Heart right ventricle (tissue), 16 donors: ENCODE measurements around the gene SCN7A. TPM values are rescaled to one million over a fixed set of nuclear protein-coding genes. Genes with fewer than 3 reads are reported as not detected.

Source experiments
- ATAC-seq, 8 donors: fragments of 200-7000 bp; cut with Tn5 transposase; one replicate each; pipeline ENCODE4 v1.9.1; 2020; ENCODE audit warnings: mild to moderate bottlenecking in 8 of 8, moderate library complexity in 8 of 8, moderate number of reproducible peaks in 1 of 8
- DNase-seq, 2 donors: peaks; one replicate each; pipeline ENCODE4 v3.0.0-alpha.2; 2020
- H3K27ac ChIP-seq, 10 donors: fragments of 200-600 bp; sonication (generic) in 2 of 10; one replicate each; pipeline versions ENCODE4 v1.5.0 to v1.8.0; 2020 to 2022; ENCODE audit warnings: mild to moderate bottlenecking in 3 of 10
- H3K27me3 ChIP-seq, 7 donors: fragments of 200-600 bp; one replicate each; pipeline ENCODE4 v1.8.0; 2021 to 2022; ENCODE audit warnings: mild to moderate bottlenecking in 2 of 7
- H3K36me3 ChIP-seq, 9 donors: fragments of 200-600 bp; sonication (generic) in 1 of 9; one replicate each; pipeline versions ENCODE4 v1.5.0 to v1.8.0; 2020 to 2022; ENCODE audit warnings: mild to moderate bottlenecking in 2 of 9
- H3K4me1 ChIP-seq, 9 donors: fragments of 200-600 bp; sonication (generic) in 1 of 9; one replicate each; pipeline versions ENCODE4 v1.5.0 to v1.8.0; 2020 to 2022; ENCODE audit warnings: mild to moderate bottlenecking in 4 of 9
- H3K4me3 ChIP-seq, 10 donors: fragments of 200-600 bp; sonication (generic) in 2 of 10; one replicate each; pipeline versions ENCODE4 v1.5.0 to v1.8.0; 2020 to 2022; ENCODE audit warnings: mild to moderate bottlenecking in 7 of 10, moderate library complexity in 2 of 10
- H3K9me3 ChIP-seq, 11 donors: fragments of 200-600 bp in 10 of 11; sonication (generic) in 2 of 11; one replicate each; pipeline versions ENCODE4 v1.5.0 to v1.8.0; 2013 to 2022; ENCODE audit warnings: mild to moderate bottlenecking in 2 of 11, control low read depth in 1 of 11, moderate library complexity in 1 of 11
- WGBS, 2 donors: extraction: QIAGEN DNeasy Blood & Tissue Kit; methylation state at CpG; one replicate each; pipeline ENCODE4 v1.1.7; 2013; ENCODE audit warnings: inconsistent platforms in 1 of 2; 5-methylcytosine and 5-hydroxymethylcytosine counted together
- intact Hi-C, 10 donors: fragments of 100-400 bp; cut with DNase I; formaldehyde crosslinking; loops; one replicate each; pipeline versions ENCODE4 v1.11.1 to v1.14.2; 2022
- polyA plus RNA-seq, 2 donors: library from polyadenylated mRNA; stranded (reverse); fragments of 200-250 nt; gene quantifications; one replicate each; pipeline ENCODE4 v1.2.3, GENCODE V29; 2013
- total RNA-seq, 10 donors: library from RNA; stranded (reverse); fragmentation: NEBNext Ultra II Directional in 3 of 10; extraction: Animal tissue kit (Norgen Biotek cat#: 25700) in 3 of 10; gene quantifications; one replicate each; pipeline versions ENCODE4 v1.2.1 to v1.2.4, GENCODE V29; 2021 to 2023
- TF ChIP-seq, protein P1 (sequence below), 9 donors: fragments of 200-600 bp; sonication (generic) in 2 of 9; IDR thresholded peaks; one replicate each; pipeline versions ENCODE4 v1.5.0 to v1.8.0; 2021 to 2022; ENCODE audit warnings: antibody characterized with exemption in 9 of 9, mild to moderate bottlenecking in 5 of 9, moderate library complexity in 1 of 9
- donor health status: Arrhythmogenic right ventricular cardiomyopathy.
- donor health status: ischemic (EF 13 %, LVEDD 7.1; RV severe dilation, severe dysfunction).
- donor health status: healthy with polysubstance abuse.
- donor health status: DM: no; HTN: yes; CAD: no.
- donor health status: DM: no; HTN: no; CAD: no.
- donor health status: ischemic (EF 25% LVEDD 6.9; RV normal size, moderate dysfunction).
- donor health status: ischemic (EF 25% LVEDD 5.7; RV mildly dilated, moderate dysfunction).
- donor health status: healthy.
- donor health status: DM: yes; HTN: yes; CAD: no.
- donor health status: Ischemic cardiomyopathy.
- donor health status: ischemic (EF 35%, LVEDD 5.7; RV mildly dilated, moderate dysfunction).
- donor health status: nonischemic (EF 11% LVEDD 7.7; RV severe dilation, severe dysfunction).
- donor health status: DM: yes; HTN: yes; CAD: no.
- donor health status: PGD.
- donor health status: ischemic (EF 29% LVEDD 5.4; RV normal size, mild dysfunction).
- donor health status: nonischemic (EF 23%, LVEDD 6.1; RV moderate dilation, normal function).

The SCN7A gene
- total and polyA plus RNA-seq, 12 donors = 2.4 to 31.2 (median 15.4) TPM

DNA sequence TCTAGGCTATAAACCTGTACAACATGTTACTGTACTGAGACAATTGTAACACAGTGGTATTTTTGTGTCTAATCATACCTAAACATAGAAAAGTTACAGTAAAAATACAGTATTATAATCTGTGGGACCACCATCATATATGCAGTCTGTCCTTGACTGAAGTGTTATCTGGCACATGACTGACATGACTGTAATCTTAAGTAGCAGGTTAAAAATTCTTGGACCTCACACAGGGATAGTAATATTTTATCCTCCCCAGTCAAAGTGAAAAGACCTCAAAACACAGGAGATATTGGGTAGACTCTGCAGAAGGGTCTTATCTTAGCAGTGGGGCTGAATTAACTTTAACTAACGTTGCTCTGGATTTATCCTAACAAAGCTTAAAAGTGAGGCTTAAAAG, 113.4 kb downstream of the SCN7A start:
- intact Hi-C loops = no loop called here
- DNase-seq = no peak

DNA sequence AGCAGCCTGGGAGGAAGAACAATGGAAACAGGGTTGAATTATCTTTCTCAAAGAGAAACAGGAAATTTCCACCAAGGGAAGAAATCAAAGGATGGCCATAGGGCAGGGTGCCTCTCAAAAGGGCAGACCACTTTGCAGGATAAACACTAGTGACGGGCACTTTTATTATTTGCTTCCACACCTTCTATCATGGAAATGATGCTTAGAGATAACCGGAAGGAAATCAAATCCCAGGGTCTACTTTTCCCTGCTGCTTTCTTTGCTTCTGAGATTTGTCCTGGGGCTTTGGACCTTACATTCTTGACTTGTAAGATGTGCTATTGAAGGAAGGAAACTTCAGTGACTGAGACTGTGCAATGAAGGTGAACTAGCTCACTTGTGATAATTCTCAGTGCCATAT, 117.2 kb downstream of the SCN7A start:
- ATAC-seq = no peak
- no peaks in the 10 kb centered on the region for H3K36me3 ChIP-seq
- peak overlapping the region in 4 of 10 donors; percentile 53 to 65 (median 64) for H3K4me3 ChIP-seq
- H3K9me3 ChIP-seq = no peaks in the 10 kb centered on the region
- intact Hi-C loops = no loop called here
- peak overlapping the region in 2 of 10 donors; percentile 11 to 45 for H3K27ac ChIP-seq
- 62 to 66% methylated on average over 2 of the region's 2 CpGs for WGBS, 2 donors
- peaks cover 0 to 27% (median 0%) of the 10 kb centered on the region in 7 donors for H3K27me3 ChIP-seq
- TF ChIP-seq, protein P1, sequence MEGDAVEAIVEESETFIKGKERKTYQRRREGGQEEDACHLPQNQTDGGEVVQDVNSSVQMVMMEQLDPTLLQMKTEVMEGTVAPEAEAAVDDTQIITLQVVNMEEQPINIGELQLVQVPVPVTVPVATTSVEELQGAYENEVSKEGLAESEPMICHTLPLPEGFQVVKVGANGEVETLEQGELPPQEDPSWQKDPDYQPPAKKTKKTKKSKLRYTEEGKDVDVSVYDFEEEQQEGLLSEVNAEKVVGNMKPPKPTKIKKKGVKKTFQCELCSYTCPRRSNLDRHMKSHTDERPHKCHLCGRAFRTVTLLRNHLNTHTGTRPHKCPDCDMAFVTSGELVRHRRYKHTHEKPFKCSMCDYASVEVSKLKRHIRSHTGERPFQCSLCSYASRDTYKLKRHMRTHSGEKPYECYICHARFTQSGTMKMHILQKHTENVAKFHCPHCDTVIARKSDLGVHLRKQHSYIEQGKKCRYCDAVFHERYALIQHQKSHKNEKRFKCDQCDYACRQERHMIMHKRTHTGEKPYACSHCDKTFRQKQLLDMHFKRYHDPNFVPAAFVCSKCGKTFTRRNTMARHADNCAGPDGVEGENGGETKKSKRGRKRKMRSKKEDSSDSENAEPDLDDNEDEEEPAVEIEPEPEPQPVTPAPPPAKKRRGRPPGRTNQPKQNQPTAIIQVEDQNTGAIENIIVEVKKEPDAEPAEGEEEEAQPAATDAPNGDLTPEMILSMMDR (IDR thresholded peaks at IDR 0.05) = no peak
- no peak for DNase-seq
- H3K4me1 ChIP-seq = peaks cover 0 to 18% (median 7%) of the 10 kb centered on the region in 9 donors

More for the DNA sequence above, 113.4 kb downstream of the SCN7A start:
- H3K9me3 ChIP-seq = no peaks in the 10 kb centered on the region
- peaks cover 0 to 20% (median 0%) of the 10 kb centered on the region in 7 donors for H3K27me3 ChIP-seq
- no peak overlapping the region for H3K4me3 ChIP-seq
- ATAC-seq = no peak
- H3K4me1 ChIP-seq = peaks cover 0 to 9% (median 0%) of the 10 kb centered on the region in 9 donors
- TF ChIP-seq, protein P1 (IDR thresholded peaks at IDR 0.05) = no peak
- 41 to 60% methylated on average over 1 of the region's 1 CpG for WGBS, 2 donors
- no peak overlapping the region for H3K27ac ChIP-seq
- H3K36me3 ChIP-seq = no peaks in the 10 kb centered on the region

DNA sequence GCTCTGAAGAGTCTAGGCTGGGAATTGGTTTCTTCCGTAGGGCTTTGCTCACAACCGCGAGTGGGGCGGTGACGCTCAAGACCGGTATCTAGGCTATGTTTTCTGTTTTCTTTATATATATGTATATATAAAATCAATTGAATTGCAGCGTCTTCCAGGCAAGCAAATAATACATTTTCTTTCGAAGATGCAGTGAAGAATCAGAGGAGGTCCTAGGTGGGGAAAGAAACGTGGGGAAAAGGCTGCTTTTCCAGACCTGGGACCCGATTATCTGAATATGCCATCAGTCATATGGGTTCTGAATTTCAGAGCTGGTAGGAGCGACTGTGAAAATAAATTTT, 117.6 kb downstream of the SCN7A start:
- H3K4me1 ChIP-seq = peaks cover 0 to 18% (median 7%) of the 10 kb centered on the region in 9 donors
- 8 to 10% methylated on average over 11 of the region's 11 CpGs for WGBS, 2 donors
- TF ChIP-seq, protein P1 (IDR thresholded peaks at IDR 0.05) = no peak
- H3K9me3 ChIP-seq = no peaks in the 10 kb centered on the region
- ATAC-seq (no peak), DNase-seq (no peak)
- peak overlapping the region; percentile 34 to 78 (median 63) for H3K4me3 ChIP-seq
- intact Hi-C loops = no loop called here
- peaks cover 0 to 27% (median 0%) of the 10 kb centered on the region in 7 donors for H3K27me3 ChIP-seq
- peak overlapping the region in 3 of 10 donors; percentile 6 to 45 (median 11) for H3K27ac ChIP-seq
- H3K36me3 ChIP-seq = no peaks in the 10 kb centered on the region

DNA sequence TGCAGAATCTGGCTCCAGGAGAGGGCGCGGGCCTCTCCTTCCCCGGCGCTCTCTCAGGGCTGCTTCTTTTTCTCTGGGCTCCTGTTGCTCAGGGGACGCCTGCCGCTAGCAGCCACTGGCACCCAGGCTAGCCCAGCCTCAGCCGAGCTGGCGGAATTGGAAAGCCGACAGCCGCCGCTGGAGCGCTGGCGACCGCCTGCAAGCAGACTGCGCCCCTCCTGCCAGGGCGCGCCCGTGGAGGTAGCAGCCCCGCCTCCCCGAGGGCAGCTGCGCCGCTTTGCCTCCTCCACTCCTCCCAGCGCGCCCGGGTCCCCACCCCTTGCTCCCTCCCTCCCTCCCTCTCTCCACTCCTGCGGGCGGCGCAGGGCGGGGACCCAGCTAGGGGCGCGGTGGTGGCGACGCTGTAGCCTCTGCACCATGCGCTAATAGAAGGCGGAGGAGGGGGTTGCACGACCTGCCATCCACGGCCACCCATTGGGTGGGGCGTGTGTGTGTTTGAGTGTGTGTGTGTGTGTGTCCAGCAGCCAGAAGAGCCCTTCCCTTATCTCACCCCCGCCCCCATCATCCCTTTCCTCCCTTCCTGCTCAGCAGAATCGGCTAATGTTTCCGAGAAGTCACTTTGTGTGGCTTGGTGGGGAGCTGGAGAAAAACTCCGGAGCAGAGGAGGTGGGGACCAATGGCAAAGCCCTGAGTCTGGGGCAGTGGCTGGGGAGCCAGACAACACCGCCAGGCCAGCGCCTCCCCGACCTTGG, 118.1 kb downstream of the SCN7A start, which contains the start of gene SCN9A:
SCN9A (minus strand) TSS at position 209 of the 752 bp plus-strand sequence. CDS start 64,188 bp downstream, outside the sequence.
- Histone ChIP-seq H3K27me3 (peaks cover 0 to 27% (median 0%) of the 10 kb centered on the region in 7 donors), H3K4me1 (peaks cover 0 to 18% (median 7%) of the 10 kb centered on the region in 9 donors), H3K9me3 (no peaks in the 10 kb centered on the region), H3K27ac (peak within 1 kb of the TSS in 5 of 10 donors; percentile 6 to 45 (median 28)), H3K36me3 (no peaks in the 10 kb centered on the region), H3K4me3 (peak within 1 kb of the TSS; percentile 34 to 78 (median 63))
- DNase-seq (peak; percentile 51 to 75), ATAC-seq (peak; percentile 90 to 97 (median 94))
- intact Hi-C loops = no loop called here
- WGBS, 2 donors = 0 to 1% methylated on average over 36 to 45 of the region's 45 CpGs
- TF ChIP-seq, protein P1 (IDR thresholded peaks at IDR 0.05) = no peak
